IPS-20b (cell line): Measurements from ENCODE around the gene TMEM39A.

Source experiments
- H3K27ac ChIP-seq: one replicate; pipeline ENCODE4 v1.5.1; 2013; ENCODE audit warnings: low read length
- H3K27me3 ChIP-seq: 2 replicates; pipeline ENCODE4 v1.6.1; 2013; ENCODE audit warnings: mild to moderate bottlenecking, low read length, inconsistent platforms; ENCODE audit not compliant: insufficient read depth
- H3K36me3 ChIP-seq: 2 replicates; pipeline ENCODE4 v1.6.1; 2013; ENCODE audit warnings: low read depth, mild to moderate bottlenecking, inconsistent platforms, low read length, moderate library complexity; ENCODE audit not compliant: insufficient read depth
- H3K4me1 ChIP-seq: 2 replicates; pipeline ENCODE4 v1.6.1; 2013; ENCODE audit warnings: mild to moderate bottlenecking, control low read depth, inconsistent platforms, low read length, moderate library complexity; ENCODE audit not compliant: insufficient read depth
- H3K4me3 ChIP-seq: 2 replicates; pipeline ENCODE4 v1.5.1; 2013; ENCODE audit warnings: mild to moderate bottlenecking, low read length, inconsistent platforms
- H3K9ac ChIP-seq: 2 replicates; pipeline ENCODE4 v1.6.1; 2013; ENCODE audit warnings: low read depth, mild to moderate bottlenecking, inconsistent platforms, low read length, moderate library complexity
- H3K9me3 ChIP-seq: 2 replicates; pipeline ENCODE4 v1.6.1; 2013; ENCODE audit warnings: mild to moderate bottlenecking, low read depth, low read length, inconsistent platforms; ENCODE audit not compliant: insufficient read depth

TMEM39A gene

GRCh38 chr3:119413603-119414280 lies 49.7 kb downstream of the TMEM39A start:
- H3K9me3 ChIP-seq, result no peaks in the 10 kb centered on the region
- no peak overlapping the region for H3K4me3 ChIP-seq
- H3K27ac ChIP-seq, result no peak overlapping the region
- H3K27me3 ChIP-seq, result no peaks in the 10 kb centered on the region
- H3K9ac ChIP-seq, result no peak overlapping the region
- no peaks in the 10 kb centered on the region for H3K4me1 ChIP-seq
- peaks cover 4% of the 10 kb centered on the region; the same call in 1 of the 2 replicates for H3K36me3 ChIP-seq

- Histone ChIP-seq H3K9ac (no peak overlapping the region), H3K27me3 (no peaks in the 10 kb centered on the region), H3K4me1 (no peaks in the 10 kb centered on the region), H3K4me3 (no peak overlapping the region), H3K9me3 (no peaks in the 10 kb centered on the region; the same call in 1 of the 2 replicates), H3K27ac (no peak overlapping the region), H3K36me3 (peaks cover 4% of the 10 kb centered on the region; the same call in 1 of the 2 replicates)
These were observed 53.6 kb downstream of the TMEM39A start for GRCh38 chr3:119409844-119410243.

- Histone ChIP-seq H3K27ac (no peak overlapping the region), H3K9me3 (no peaks in the 10 kb centered on the region; the same call in 1 of the 2 replicates), H3K36me3 (no peaks in the 10 kb centered on the region), H3K9ac (no peak overlapping the region), H3K4me1 (no peaks in the 10 kb centered on the region), H3K27me3 (no peaks in the 10 kb centered on the region), H3K4me3 (no peak overlapping the region)
These were observed 55.0 kb downstream of the TMEM39A start for GRCh38 chr3:119408243-119408950.

DNA sequence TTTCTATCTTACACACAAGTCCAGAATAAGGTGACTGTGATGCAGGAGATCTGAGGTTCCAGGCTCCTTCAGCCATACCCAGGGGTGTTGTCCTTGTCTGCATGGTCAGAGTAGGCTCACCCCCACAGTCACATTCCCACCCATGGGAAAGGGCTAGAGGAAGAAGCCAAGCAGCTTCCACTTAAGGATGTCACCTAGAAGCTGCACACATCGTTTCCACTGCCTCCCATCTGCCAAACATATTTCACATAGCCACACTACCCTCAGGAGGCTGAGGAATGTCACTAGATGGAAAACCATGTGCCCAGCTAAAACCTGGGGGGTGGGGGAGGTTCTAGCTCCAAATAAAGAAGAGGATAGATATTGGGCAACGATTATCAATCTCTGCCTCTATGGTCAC lies 58.1 kb downstream of the TMEM39A start:
- H3K9me3 ChIP-seq, result no peaks in the 10 kb centered on the region; the same call in 1 of the 2 replicates
- no peak overlapping the region for H3K27ac ChIP-seq
- H3K4me1 ChIP-seq, result peaks cover 9% of the 10 kb centered on the region; the same call in 1 of the 2 replicates
- H3K36me3 ChIP-seq, result no peaks in the 10 kb centered on the region
- H3K27me3 ChIP-seq, result no peaks in the 10 kb centered on the region
- no peak overlapping the region for H3K9ac ChIP-seq
- no peak overlapping the region for H3K4me3 ChIP-seq

GRCh38 chr3:119403201-119403600 lies 60.2 kb downstream of the TMEM39A start:
- H3K27ac ChIP-seq, result no peak overlapping the region
- H3K9me3 ChIP-seq, result no peaks in the 10 kb centered on the region; the same call in 1 of the 2 replicates
- H3K36me3 ChIP-seq, result no peaks in the 10 kb centered on the region
- H3K4me3 ChIP-seq, result no peak overlapping the region
- peaks cover 9% of the 10 kb centered on the region; the same call in 1 of the 2 replicates for H3K4me1 ChIP-seq
- no peak overlapping the region for H3K9ac ChIP-seq
- H3K27me3 ChIP-seq, result no peaks in the 10 kb centered on the region

GRCh38 chr3:119402791-119403190 lies 60.6 kb downstream of the TMEM39A start:
- Histone ChIP-seq H3K36me3 (no peaks in the 10 kb centered on the region), H3K27ac (no peak overlapping the region), H3K9ac (no peak overlapping the region), H3K4me1 (peaks cover 9% of the 10 kb centered on the region; the same call in 1 of the 2 replicates), H3K27me3 (no peaks in the 10 kb centered on the region), H3K9me3 (no peaks in the 10 kb centered on the region; the same call in 1 of the 2 replicates), H3K4me3 (no peak overlapping the region)

- no peaks in the 10 kb centered on the region for H3K36me3 ChIP-seq
- no peak overlapping the region for H3K4me3 ChIP-seq
- H3K4me1 ChIP-seq, result peaks cover 17% of the 10 kb centered on the region; the same call in 1 of the 2 replicates
- H3K9me3 ChIP-seq, result no peaks in the 10 kb centered on the region; the same call in 1 of the 2 replicates
- no peak overlapping the region for H3K27ac ChIP-seq
- no peak overlapping the region for H3K9ac ChIP-seq
- H3K27me3 ChIP-seq, result no peaks in the 10 kb centered on the region
These were observed 61.6 kb downstream of the TMEM39A start for GRCh38 chr3:119401503-119402440.

GRCh38 chr3:119401069-119401468 lies 62.3 kb downstream of the TMEM39A start:
- Histone ChIP-seq H3K9ac (no peak overlapping the region), H3K4me1 (peaks cover 24% of the 10 kb centered on the region; the same call in 1 of the 2 replicates), H3K4me3 (no peak overlapping the region), H3K27me3 (no peaks in the 10 kb centered on the region), H3K36me3 (no peaks in the 10 kb centered on the region), H3K27ac (no peak overlapping the region), H3K9me3 (no peaks in the 10 kb centered on the region)

GRCh38 chr3:119400466-119400865 lies 62.9 kb downstream of the TMEM39A start:
- no peaks in the 10 kb centered on the region for H3K36me3 ChIP-seq
- no peaks in the 10 kb centered on the region for H3K9me3 ChIP-seq
- peaks cover 28% of the 10 kb centered on the region; the same call in 1 of the 2 replicates for H3K4me1 ChIP-seq
- H3K27ac ChIP-seq, result no peak overlapping the region
- no peak overlapping the region for H3K9ac ChIP-seq
- no peaks in the 10 kb centered on the region for H3K27me3 ChIP-seq
- H3K4me3 ChIP-seq, result no peak overlapping the region

- no peak overlapping the region for H3K4me3 ChIP-seq
- peaks cover 25% of the 10 kb centered on the region; the same call in 1 of the 2 replicates for H3K4me1 ChIP-seq
- no peak overlapping the region for H3K9ac ChIP-seq
- no peaks in the 10 kb centered on the region for H3K36me3 ChIP-seq
- H3K27me3 ChIP-seq, result no peaks in the 10 kb centered on the region
- H3K9me3 ChIP-seq, result no peaks in the 10 kb centered on the region
- H3K27ac ChIP-seq, result no peak overlapping the region
These were observed 66.5 kb downstream of the TMEM39A start for GRCh38 chr3:119396870-119397269.

DNA sequence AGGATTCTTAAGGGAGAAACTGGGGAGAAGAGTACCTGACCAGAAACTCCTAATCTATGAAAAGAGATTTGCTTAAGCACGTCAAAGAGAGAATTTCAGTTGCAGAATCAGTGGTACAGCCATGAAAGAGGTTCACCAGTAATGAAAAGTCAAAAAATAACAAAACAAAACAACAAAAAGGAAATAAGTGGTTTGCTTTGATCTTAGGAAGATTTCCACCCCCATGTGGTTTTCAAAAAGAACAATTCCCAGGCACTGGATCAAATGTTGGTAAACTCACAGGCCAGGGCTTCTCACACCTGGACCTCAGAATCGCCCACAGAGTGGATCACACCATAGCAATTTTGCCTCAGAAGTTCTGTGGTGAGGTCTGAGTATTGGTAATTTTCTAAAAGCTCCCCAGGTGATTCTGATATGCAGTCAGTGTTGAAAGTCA lies 67.5 kb downstream of the TMEM39A start:
- H3K9me3 ChIP-seq, result no peaks in the 10 kb centered on the region
- H3K9ac ChIP-seq, result no peak overlapping the region
- H3K4me1 ChIP-seq, result peaks cover 19% of the 10 kb centered on the region; the same call in 1 of the 2 replicates
- no peaks in the 10 kb centered on the region for H3K36me3 ChIP-seq
- no peak overlapping the region for H3K27ac ChIP-seq
- no peaks in the 10 kb centered on the region for H3K27me3 ChIP-seq
- no peak overlapping the region; the same call in 1 of the 2 replicates for H3K4me3 ChIP-seq
